HT-29 (cell line): Measurements from ENCODE around the gene PPID. TPM values are rescaled to one million over a fixed set of nuclear protein-coding genes. Genes with fewer than 3 reads are reported as not detected.
"Not testable (repeated sequence)": the region's sequence is repeated elsewhere in the genome, so short reads cannot be mapped to it uniquely, and the experiment has no call there.

Source experiments
- DNase-seq: peaks from one replicate; pipeline ENCODE4 v3.0.0-alpha.2; 2015; ENCODE audit warnings: low spot score
- small RNA-seq: library from RNA; depleted of rRNA; stranded (forward); fragments of <200 nt; gene quantifications from one replicate; pipeline ENCODE3, GENCODE V24; 2014
- total RNA-seq: library from RNA; depleted of rRNA; stranded (reverse); fragments of >200 nt; shearing (Covaris generic); gene quantifications from 2 replicates; pipeline ENCODE4 v1.2.3, GENCODE V29; 2014; rRNA removed

PPID gene
- total RNA-seq, 1 experiment from 2014 or later: 10.5 TPM

- DNase-seq: no peak
Measured at GRCh38 chr4:158669310-158669709, 53.9 kb downstream of the PPID start.

- DNase-seq: peak; percentile 31
Measured at GRCh38 chr4:158667651-158668198, 55.5 kb downstream of the PPID start.

- DNase-seq: no peak
Measured at GRCh38 chr4:158666892-158667291, 56.3 kb downstream of the PPID start.

GRCh38 chr4:158664806-158665205 lies 58.4 kb downstream of the PPID start:
- DNase-seq: no peak

- not testable (repeated sequence) for DNase-seq
Measured at GRCh38 chr4:158663707-158664625, 59.2 kb downstream of the PPID start.

- not testable (repeated sequence) for DNase-seq
Measured at GRCh38 chr4:158663255-158663654, 59.9 kb downstream of the PPID start.

Small RNA genes within 50 kb of the gene (small RNA-seq; reads per million reads assigned to genes)
- gene RF00012: 1.4 reads per million, percentile 50 among the genes with 10 or more reads in this experiment

Other genes with a start within 250 kb of the PPID start
- gene RXFP1, start 201.5 kb downstream of the PPID start, total RNA-seq: not detected in 2 replicates
- 2.3 and 3.3 TPM in 2 replicates for gene C4orf46, start 51.5 kb downstream of the PPID start, total RNA-seq
- gene ETFDH, start 51.1 kb downstream of the PPID start, total RNA-seq: 4.8 and 5.3 TPM in 2 replicates
- 13.4 and 15.1 TPM in 2 replicates for gene FNIP2, start 45.6 kb upstream of the PPID start, total RNA-seq